SK-N-SH (cell line): ENCODE measurements around the gene EXOC8. TPM values are rescaled to one million over a fixed set of nuclear protein-coding genes. Genes with fewer than 3 reads are reported as not detected.

Experiments
- CTCF ChIA-PET: fragments of 300-600, 350-600 bp; formaldehyde crosslinking; extraction: SDS; loops from one replicate; lab custom pipeline; 2021; lab: Yijun Ruan, JAX
- POLR2A ChIA-PET: fragments of 350-600 bp; sonication (Branson Sonifier 250); formaldehyde crosslinking; extraction: SDS; loops from one replicate; lab custom pipeline; 2020; ENCODE audit warnings: antibody characterized with exemption, inconsistent platforms; lab: Yijun Ruan, JAX
- DNase-seq: peaks from one replicate; pipeline ENCODE4 v3.0.0; 2012
- H2AFZ ChIP-seq: fragments of 200-600 bp; sonication (generic); 2 replicates; pipeline ENCODE4 v1.8.1; 2016; ENCODE audit warnings: antibody characterized with exemption, mild to moderate bottlenecking, low read depth
- H3F3A ChIP-seq: fragments of 200-600 bp; sonication (generic); replicated peaks from 2 replicates; pipeline ENCODE3; 2016; ENCODE audit warnings: antibody characterized with exemption, mild to moderate bottlenecking; ENCODE audit not compliant: insufficient read depth
- H3K27ac ChIP-seq, 2 experiments: fragments of 200-500 bp in 1 of 2; fragments of 200-600 bp in 1 of 2; sonication (Bioruptor generic) in 1 of 2; sonication (generic), shearing (Covaris generic) in 1 of 2; 2 replicates each; pipeline versions ENCODE4 v1.5.1 to v1.6.1; 2014 to 2016; ENCODE audit warnings: low read depth in 2 of 2, inconsistent platforms in 1 of 2, low read length in 1 of 2, mild to moderate bottlenecking in 1 of 2, mixed read lengths in 1 of 2
- H3K27me3 ChIP-seq: fragments of 200-600 bp; sonication (generic), shearing (Covaris generic); 2 replicates; pipeline ENCODE4 v1.6.1; 2016; ENCODE audit warnings: mixed run types; ENCODE audit not compliant: insufficient read depth
- H3K36me3 ChIP-seq, 2 experiments: fragments of 200-500 bp in 1 of 2; fragments of 200-600 bp in 1 of 2; sonication (Bioruptor generic) in 1 of 2; sonication (generic) in 1 of 2; replicated peaks in 1 of 2; 2 replicates each; pipeline versions ENCODE3 to v1.5.1; 2014 to 2016; ENCODE audit warnings: low read length in 1 of 2, mild to moderate bottlenecking in 1 of 2; ENCODE audit not compliant: insufficient read depth in 2 of 2, control insufficient read depth in 1 of 2
- H3K4me1 ChIP-seq, 2 experiments: fragments of 200-500 bp in 1 of 2; fragments of 200-600 bp in 1 of 2; sonication (Bioruptor generic) in 1 of 2; sonication (generic), shearing (Covaris generic) in 1 of 2; 2 replicates each; pipeline versions ENCODE4 v1.5.1 to v1.6.1; 2014 to 2016; ENCODE audit warnings: low read depth in 1 of 2, low read length in 1 of 2, mixed run types in 1 of 2; ENCODE audit not compliant: insufficient read depth in 2 of 2, control insufficient read depth in 1 of 2
- H3K4me2 ChIP-seq: fragments of 200-600 bp; sonication (generic), shearing (Covaris generic); 2 replicates; pipeline ENCODE4 v1.6.1; 2017; ENCODE audit warnings: mixed run types
- H3K4me3 ChIP-seq, 2 experiments: fragments of 200-500 bp in 1 of 2; fragments of 200-600 bp in 1 of 2; sonication (Bioruptor generic) in 1 of 2; sonication (generic), shearing (Covaris generic) in 1 of 2; 2 replicates each; pipeline versions ENCODE4 v1.5.1 to v1.8.1; 2014 to 2016; ENCODE audit warnings: low read depth in 2 of 2, inconsistent platforms in 1 of 2, low read length in 1 of 2, mild to moderate bottlenecking in 1 of 2, mixed read lengths in 1 of 2, moderate library complexity in 1 of 2
- H3K79me2 ChIP-seq: fragments of 200-600 bp; sonication (generic); 2 replicates; pipeline ENCODE4 v1.8.1; 2017; ENCODE audit warnings: mild to moderate bottlenecking; ENCODE audit not compliant: insufficient read depth
- H3K9ac ChIP-seq: fragments of 200-600 bp; sonication (generic); 2 replicates; pipeline ENCODE4 v1.6.1; 2017; ENCODE audit warnings: mixed run types
- H3K9me2 ChIP-seq: fragments of 200-600 bp; sonication (generic); 2 replicates; pipeline ENCODE4 v1.6.1; 2017; ENCODE audit warnings: mixed run types
- H3K9me3 ChIP-seq: fragments of 200-600 bp; sonication (generic); 2 replicates; pipeline ENCODE4 v1.6.1; 2017; ENCODE audit warnings: mixed run types, mild to moderate bottlenecking, moderate library complexity
- H4K20me1 ChIP-seq: fragments of 200-600 bp; sonication (generic); 2 replicates; pipeline ENCODE4 v1.6.1; 2017; ENCODE audit warnings: mild to moderate bottlenecking, mixed run types; ENCODE audit not compliant: insufficient read depth
- CTCF ChIP-seq: fragments of 200-600 bp; sonication (generic); IDR thresholded peaks from 2 replicates; pipeline ENCODE4 v1.6.1; 2017; ENCODE audit warnings: antibody characterized with exemption, mild to moderate bottlenecking, moderate library complexity
- ELF1 ChIP-seq: IDR thresholded peaks from 2 replicates; pipeline ENCODE4 v1.4.0; 2012
- EZH2phosphoT487 ChIP-seq: fragments of 200-600 bp; sonication (generic); IDR thresholded peaks from 2 replicates; pipeline ENCODE4 v1.6.1; 2017; ENCODE audit warnings: low read depth, mixed run types, mild to moderate bottlenecking, antibody characterized with exemption, moderate library complexity, borderline replicate concordance
- FOXM1 ChIP-seq: IDR thresholded peaks from 2 replicates; pipeline ENCODE4 v1.4.0; 2012; ENCODE audit warnings: low read depth, mild to moderate bottlenecking
- GATA2 ChIP-seq: sonication (generic); formaldehyde crosslinking; IDR thresholded peaks from 2 replicates; pipeline ENCODE4 v1.5.0; 2020; ENCODE audit warnings: mild to moderate bottlenecking, missing genetic modification reagents
- MXI1 ChIP-seq: IDR thresholded peaks from 2 replicates; pipeline ENCODE4 v1.6.1; 2012; ENCODE audit warnings: mild to moderate bottlenecking, low read depth, low read length, improper control_type of control experiment
- NFIC ChIP-seq: IDR thresholded peaks from 2 replicates; pipeline ENCODE4 v1.4.0; 2012; ENCODE audit warnings: borderline replicate concordance
- NRF1 ChIP-seq: IDR thresholded peaks from 2 replicates; pipeline ENCODE4 v1.6.1; 2012; ENCODE audit warnings: low read depth, mild to moderate bottlenecking, low read length
- PBX3 ChIP-seq: IDR thresholded peaks from 2 replicates; pipeline ENCODE4; 2012
- RFX5 ChIP-seq: IDR thresholded peaks from 2 replicates; pipeline ENCODE4 v1.6.1; 2012; ENCODE audit warnings: mild to moderate bottlenecking, improper control_type of control experiment, low read length
- SIN3A ChIP-seq: IDR thresholded peaks from 2 replicates; pipeline ENCODE4 v1.6.1; 2012; ENCODE audit warnings: low read depth, mild to moderate bottlenecking, low read length, moderate library complexity, borderline replicate concordance
- TAF1 ChIP-seq: IDR thresholded peaks from 2 replicates; pipeline ENCODE4 v1.6.1; 2012; ENCODE audit warnings: low read depth, mild to moderate bottlenecking, low read length, moderate library complexity, borderline replicate concordance
- TEAD4 ChIP-seq: IDR thresholded peaks from 2 replicates; pipeline ENCODE4 v1.4.0; 2012; ENCODE audit warnings: mild to moderate bottlenecking, borderline replicate concordance; ENCODE audit not compliant: insufficient read depth
- USF1 ChIP-seq: IDR thresholded peaks from 2 replicates; pipeline ENCODE4 v1.4.0; 2012; ENCODE audit warnings: low read depth, borderline replicate concordance
- USF2 ChIP-seq: fragments of 150-350 bp; IDR thresholded peaks from 2 replicates; pipeline ENCODE4 v1.6.1; 2017; ENCODE audit warnings: antibody characterized with exemption, low read length, low read depth, borderline replicate concordance
- WGBS: methylation state at CpG from one replicate; pipeline ENCODE4 v1.1.6; 2017; ENCODE audit warnings: low lambda C conversion rate; 5-methylcytosine and 5-hydroxymethylcytosine counted together
- polyA plus RNA-seq, 3 experiments: library from polyadenylated mRNA; depleted of rRNA; stranded (reverse); fragments of >200 nt; gene quantifications; 2 replicates each; pipeline ENCODE4 v1.2.3, GENCODE V29; 2012
- TF ChIP-seq, protein P1 (sequence below): IDR thresholded peaks from 2 replicates; pipeline ENCODE4 v1.6.1; 2012; ENCODE audit warnings: mild to moderate bottlenecking, low read depth, low read length, moderate library complexity
- TF ChIP-seq, protein P2 (sequence below): IDR thresholded peaks from 2 replicates; pipeline ENCODE4 v1.4.0; 2012; ENCODE audit warnings: low read depth

Gene EXOC8
- polyA plus RNA-seq, 1 of the 3 experiments (the other 2 are of a cell fraction) = 2.1 TPM

- TF ChIP-seq USF2 = no peak
- TF ChIP-seq NRF1 = no peak
- TF ChIP-seq, all 33 proteins: peak for 0
Observed at GRCh38 chr1:231286603-231287002, 51.0 kb downstream of the EXOC8 start (continued).

- H3K27me3 ChIP-seq = no peaks in the 10 kb centered on the region
- DNase-seq = no peak
- no peak overlapping the region for H3K27ac ChIP-seq
- no peak overlapping the region for H3K9ac ChIP-seq
- no peak overlapping the region for H3K4me2 ChIP-seq
- no peak for TF ChIP-seq USF1
- TF ChIP-seq RFX5 = no peak
- TF ChIP-seq TAF1 = no peak
- no peak for TF ChIP-seq EZH2phosphoT487
- TF ChIP-seq NFIC = no peak
- no peak for TF ChIP-seq CTCF
- TF ChIP-seq PBX3 = no peak
- no peak for TF ChIP-seq FOXM1
- TF ChIP-seq, protein P1, sequence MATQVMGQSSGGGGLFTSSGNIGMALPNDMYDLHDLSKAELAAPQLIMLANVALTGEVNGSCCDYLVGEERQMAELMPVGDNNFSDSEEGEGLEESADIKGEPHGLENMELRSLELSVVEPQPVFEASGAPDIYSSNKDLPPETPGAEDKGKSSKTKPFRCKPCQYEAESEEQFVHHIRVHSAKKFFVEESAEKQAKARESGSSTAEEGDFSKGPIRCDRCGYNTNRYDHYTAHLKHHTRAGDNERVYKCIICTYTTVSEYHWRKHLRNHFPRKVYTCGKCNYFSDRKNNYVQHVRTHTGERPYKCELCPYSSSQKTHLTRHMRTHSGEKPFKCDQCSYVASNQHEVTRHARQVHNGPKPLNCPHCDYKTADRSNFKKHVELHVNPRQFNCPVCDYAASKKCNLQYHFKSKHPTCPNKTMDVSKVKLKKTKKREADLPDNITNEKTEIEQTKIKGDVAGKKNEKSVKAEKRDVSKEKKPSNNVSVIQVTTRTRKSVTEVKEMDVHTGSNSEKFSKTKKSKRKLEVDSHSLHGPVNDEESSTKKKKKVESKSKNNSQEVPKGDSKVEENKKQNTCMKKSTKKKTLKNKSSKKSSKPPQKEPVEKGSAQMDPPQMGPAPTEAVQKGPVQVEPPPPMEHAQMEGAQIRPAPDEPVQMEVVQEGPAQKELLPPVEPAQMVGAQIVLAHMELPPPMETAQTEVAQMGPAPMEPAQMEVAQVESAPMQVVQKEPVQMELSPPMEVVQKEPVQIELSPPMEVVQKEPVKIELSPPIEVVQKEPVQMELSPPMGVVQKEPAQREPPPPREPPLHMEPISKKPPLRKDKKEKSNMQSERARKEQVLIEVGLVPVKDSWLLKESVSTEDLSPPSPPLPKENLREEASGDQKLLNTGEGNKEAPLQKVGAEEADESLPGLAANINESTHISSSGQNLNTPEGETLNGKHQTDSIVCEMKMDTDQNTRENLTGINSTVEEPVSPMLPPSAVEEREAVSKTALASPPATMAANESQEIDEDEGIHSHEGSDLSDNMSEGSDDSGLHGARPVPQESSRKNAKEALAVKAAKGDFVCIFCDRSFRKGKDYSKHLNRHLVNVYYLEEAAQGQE = no peak
- no peak for TF ChIP-seq MXI1
- no peak for TF ChIP-seq ELF1
- TF ChIP-seq TEAD4 = no peak
- TF ChIP-seq GATA2 (CRISPR knock-in tag) = no peak
- TF ChIP-seq SIN3A = no peak
- TF ChIP-seq, protein P2, sequence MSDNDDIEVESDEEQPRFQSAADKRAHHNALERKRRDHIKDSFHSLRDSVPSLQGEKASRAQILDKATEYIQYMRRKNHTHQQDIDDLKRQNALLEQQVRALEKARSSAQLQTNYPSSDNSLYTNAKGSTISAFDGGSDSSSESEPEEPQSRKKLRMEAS = no peak
- no peaks in the 10 kb centered on the region for H3K9me2 ChIP-seq
- 98% methylated on average over 6 of the region's 6 CpGs for WGBS
- H3K79me2 ChIP-seq = no peaks in the 10 kb centered on the region
- no peaks in the 10 kb centered on the region for H3F3A ChIP-seq
- no peak overlapping the region for H3K4me3 ChIP-seq
- H4K20me1 ChIP-seq = no peaks in the 10 kb centered on the region
- H3K36me3 ChIP-seq = no peaks in the 10 kb centered on the region
- CTCF ChIA-PET = no interaction called here
- H3K4me1 ChIP-seq = no peaks in the 10 kb centered on the region
- no peaks in the 10 kb centered on the region for H3K9me3 ChIP-seq
- POLR2A ChIA-PET = no interaction called here
- H2AFZ ChIP-seq = no peak overlapping the region
Observed at GRCh38 chr1:231284441-231284840, 53.2 kb downstream of the EXOC8 start.
